Measurements from ENCODE around the gene CD8B.

Gene CD8B

GRCh38 chr2:86791573-86791972 is 70.1 kb downstream of the CD8B start:
- Histone ChIP-seq H2BK15ac (replicated peaks; ENCODE audit: low read depth) (no peak overlapping the region), H3K4me2 (ENCODE audit: low read length) (no peak overlapping the region), H3K56ac (ENCODE audit: low read length) (no peak overlapping the region), H4K8ac (ENCODE audit: low read depth, low read length) (no peak overlapping the region), H3K23ac (ENCODE audit: low read length) (no peak overlapping the region), H3K27ac (ENCODE audit: low read depth, low read length) (no peak overlapping the region), H4K5ac (ENCODE audit: low read length) (no peak overlapping the region), H2BK5ac (ENCODE audit: low read length) (no peak overlapping the region), H3K4me3 (ENCODE audit: low read length) (no peak overlapping the region), H2BK120ac (ENCODE audit: low read depth, low read length) (no peak overlapping the region), H2AK5ac (ENCODE audit: low read length) (no peak overlapping the region), H3K18ac (ENCODE audit: low read length) (no peak overlapping the region), H3K79me1 (ENCODE audit: low read length) (no peaks in the 10 kb centered on the region), H3K36me3 (ENCODE audit: control insufficient read depth, insufficient read depth, low read length) (no peaks in the 10 kb centered on the region), H3K4me1 (ENCODE audit: control insufficient read depth, low read depth, low read length) (no peaks in the 10 kb centered on the region), H3K27me3 (ENCODE audit: insufficient read depth, low read length, poor library complexity) (peaks cover 41% of the 10 kb centered on the region), H3K9ac (ENCODE audit: low read length) (no peak overlapping the region), H3K79me2 (ENCODE audit: control insufficient read depth, insufficient read depth, low read length) (no peaks in the 10 kb centered on the region), H3K4ac (ENCODE audit: low read depth, low read length) (no peak overlapping the region)
- peak; percentile 48 for DNase-seq
- WGBS (ENCODE audit: extremely low coverage, insufficient coverage, low lambda C conversion rate), result no CpG with 5 or more reads among the region's 7 CpGs

- peak; percentile 67 for DNase-seq
- no peak within 1 kb of the TSS for H3K4me3 ChIP-seq (ENCODE audit: low read length)
- no peak within 1 kb of the TSS for H2BK15ac ChIP-seq (replicated peaks; ENCODE audit: low read depth)
- H3K79me1 ChIP-seq (ENCODE audit: low read length), result no peaks in the 10 kb centered on the region
- no peak within 1 kb of the TSS for H3K4ac ChIP-seq (ENCODE audit: low read depth, low read length)
- no peaks in the 10 kb centered on the region for H3K36me3 ChIP-seq (ENCODE audit: control insufficient read depth, insufficient read depth, low read length)
- peaks cover 41% of the 10 kb centered on the region for H3K27me3 ChIP-seq (ENCODE audit: insufficient read depth, low read length, poor library complexity)
- no peak within 1 kb of the TSS for H3K56ac ChIP-seq (ENCODE audit: low read length)
- no peak within 1 kb of the TSS for H4K5ac ChIP-seq (ENCODE audit: low read length)
- H2AK5ac ChIP-seq (ENCODE audit: low read length), result no peak within 1 kb of the TSS
- H3K9ac ChIP-seq (ENCODE audit: low read length), result no peak within 1 kb of the TSS
- peak within 1 kb of the TSS; percentile 12 for H3K4me2 ChIP-seq (ENCODE audit: low read length)
- H2BK120ac ChIP-seq (ENCODE audit: low read depth, low read length), result no peak within 1 kb of the TSS
- H2BK5ac ChIP-seq (ENCODE audit: low read length), result no peak within 1 kb of the TSS
- no peak within 1 kb of the TSS for H3K18ac ChIP-seq (ENCODE audit: low read length)
- no peaks in the 10 kb centered on the region for H3K79me2 ChIP-seq (ENCODE audit: control insufficient read depth, insufficient read depth, low read length)
- no peak within 1 kb of the TSS for H3K27ac ChIP-seq (ENCODE audit: low read depth, low read length)
- no CpG with 5 or more reads among the region's 57 CpGs for WGBS (ENCODE audit: extremely low coverage, insufficient coverage, low lambda C conversion rate)
- no peaks in the 10 kb centered on the region for H3K4me1 ChIP-seq (ENCODE audit: control insufficient read depth, low read depth, low read length)
- H3K23ac ChIP-seq (ENCODE audit: low read length), result no peak within 1 kb of the TSS
- H4K8ac ChIP-seq (ENCODE audit: low read depth, low read length), result no peak within 1 kb of the TSS
Observed at GRCh38 chr2:86790676-86791572, 70.8 kb downstream of the CD8B start, which contains the start of gene CD8A. CD8A (minus strand) TSS chr2:86790913; CDS start chr2:86790825, 88 bp downstream.

- Histone ChIP-seq H4K5ac (ENCODE audit: low read length) (no peak overlapping the region), H3K36me3 (ENCODE audit: control insufficient read depth, insufficient read depth, low read length) (no peaks in the 10 kb centered on the region), H3K18ac (ENCODE audit: low read length) (no peak overlapping the region), H3K79me2 (ENCODE audit: control insufficient read depth, insufficient read depth, low read length) (no peaks in the 10 kb centered on the region), H2BK5ac (ENCODE audit: low read length) (no peak overlapping the region), H3K4me2 (ENCODE audit: low read length) (peak overlapping the region; percentile 12), H2BK120ac (ENCODE audit: low read depth, low read length) (no peak overlapping the region), H3K56ac (ENCODE audit: low read length) (no peak overlapping the region), H3K9ac (ENCODE audit: low read length) (no peak overlapping the region), H3K4ac (ENCODE audit: low read depth, low read length) (no peak overlapping the region), H3K27ac (ENCODE audit: low read depth, low read length) (no peak overlapping the region), H3K79me1 (ENCODE audit: low read length) (no peaks in the 10 kb centered on the region), H3K4me3 (ENCODE audit: low read length) (no peak overlapping the region), H3K4me1 (ENCODE audit: control insufficient read depth, low read depth, low read length) (no peaks in the 10 kb centered on the region), H2AK5ac (ENCODE audit: low read length) (no peak overlapping the region), H3K23ac (ENCODE audit: low read length) (no peak overlapping the region), H3K27me3 (ENCODE audit: insufficient read depth, low read length, poor library complexity) (peaks cover 41% of the 10 kb centered on the region), H2BK15ac (replicated peaks; ENCODE audit: low read depth) (no peak overlapping the region), H4K8ac (ENCODE audit: low read depth, low read length) (no peak overlapping the region)
- peak; percentile 44 for DNase-seq
- WGBS (ENCODE audit: extremely low coverage, insufficient coverage, low lambda C conversion rate), result no CpG with 5 or more reads among the region's 40 CpGs
Observed at GRCh38 chr2:86790134-86790675, 71.5 kb downstream of the CD8B start.

GRCh38 chr2:86789687-86790133 is 72.0 kb downstream of the CD8B start:
- H3K4ac ChIP-seq (ENCODE audit: low read depth, low read length), result no peak overlapping the region
- no peak for DNase-seq
- peaks cover 41% of the 10 kb centered on the region for H3K27me3 ChIP-seq (ENCODE audit: insufficient read depth, low read length, poor library complexity)
- no peak overlapping the region for H2BK120ac ChIP-seq (ENCODE audit: low read depth, low read length)
- H4K5ac ChIP-seq (ENCODE audit: low read length), result no peak overlapping the region
- H2BK5ac ChIP-seq (ENCODE audit: low read length), result no peak overlapping the region
- H3K56ac ChIP-seq (ENCODE audit: low read length), result no peak overlapping the region
- no peak overlapping the region for H3K27ac ChIP-seq (ENCODE audit: low read depth, low read length)
- H3K79me1 ChIP-seq (ENCODE audit: low read length), result no peaks in the 10 kb centered on the region
- no peak overlapping the region for H3K4me2 ChIP-seq (ENCODE audit: low read length)
- no CpG with 5 or more reads among the region's 40 CpGs for WGBS (ENCODE audit: extremely low coverage, insufficient coverage, low lambda C conversion rate)
- H3K23ac ChIP-seq (ENCODE audit: low read length), result no peak overlapping the region
- H3K4me1 ChIP-seq (ENCODE audit: control insufficient read depth, low read depth, low read length), result no peaks in the 10 kb centered on the region
- no peak overlapping the region for H3K4me3 ChIP-seq (ENCODE audit: low read length)
- no peak overlapping the region for H2AK5ac ChIP-seq (ENCODE audit: low read length)
- no peak overlapping the region for H4K8ac ChIP-seq (ENCODE audit: low read depth, low read length)
- H2BK15ac ChIP-seq (replicated peaks; ENCODE audit: low read depth), result no peak overlapping the region
- H3K36me3 ChIP-seq (ENCODE audit: control insufficient read depth, insufficient read depth, low read length), result no peaks in the 10 kb centered on the region
- no peak overlapping the region for H3K18ac ChIP-seq (ENCODE audit: low read length)
- no peaks in the 10 kb centered on the region for H3K79me2 ChIP-seq (ENCODE audit: control insufficient read depth, insufficient read depth, low read length)
- no peak overlapping the region for H3K9ac ChIP-seq (ENCODE audit: low read length)

GRCh38 chr2:86788881-86789686 is 72.6 kb downstream of the CD8B start:
- Histone ChIP-seq H3K18ac (ENCODE audit: low read length) (no peak overlapping the region), H2BK5ac (ENCODE audit: low read length) (no peak overlapping the region), H3K56ac (ENCODE audit: low read length) (no peak overlapping the region), H3K27me3 (ENCODE audit: insufficient read depth, low read length, poor library complexity) (peaks cover 41% of the 10 kb centered on the region), H3K27ac (ENCODE audit: low read depth, low read length) (no peak overlapping the region), H2BK15ac (replicated peaks; ENCODE audit: low read depth) (no peak overlapping the region), H2BK120ac (ENCODE audit: low read depth, low read length) (no peak overlapping the region), H2AK5ac (ENCODE audit: low read length) (no peak overlapping the region), H3K79me2 (ENCODE audit: control insufficient read depth, insufficient read depth, low read length) (no peaks in the 10 kb centered on the region), H3K4me1 (ENCODE audit: control insufficient read depth, low read depth, low read length) (no peaks in the 10 kb centered on the region), H3K4me2 (ENCODE audit: low read length) (no peak overlapping the region), H3K4me3 (ENCODE audit: low read length) (no peak overlapping the region), H3K4ac (ENCODE audit: low read depth, low read length) (no peak overlapping the region), H3K36me3 (ENCODE audit: control insufficient read depth, insufficient read depth, low read length) (no peaks in the 10 kb centered on the region), H3K23ac (ENCODE audit: low read length) (no peak overlapping the region), H3K79me1 (ENCODE audit: low read length) (no peaks in the 10 kb centered on the region), H4K8ac (ENCODE audit: low read depth, low read length) (no peak overlapping the region), H4K5ac (ENCODE audit: low read length) (no peak overlapping the region), H3K9ac (ENCODE audit: low read length) (no peak overlapping the region)
- DNase-seq, result peak; percentile 64
- no CpG with 5 or more reads among the region's 64 CpGs for WGBS (ENCODE audit: extremely low coverage, insufficient coverage, low lambda C conversion rate)
